Right lobe of liver (tissue), 4 donors: Measurements from ENCODE around the gene MAP1B.

Experiments
- CTCF ChIP-seq, 4 donors: fragments of 200-600 bp in 3 of 4; fragments of 450-650 bp in 1 of 4; IDR thresholded peaks; one replicate each; pipeline versions ENCODE4 v1.5.1 to v1.8.0; 2016 to 2022; ENCODE audit warnings: antibody characterized with exemption in 4 of 4, mild to moderate bottlenecking in 2 of 4
- POLR2A ChIP-seq: fragments of 450-650 bp; IDR thresholded peaks from one replicate; pipeline ENCODE4 v1.6.1; 2017; ENCODE audit warnings: antibody characterized with exemption, mild to moderate bottlenecking
- donor health status: DM: no; HTN: no; CAD: no.
- donor health status: DM: no; HTN: no; CAD: no.
- donor health status: DM: no; HTN: yes; CAD: no.

- no peak for TF ChIP-seq CTCF (IDR thresholded peaks at IDR 0.05)
- TF ChIP-seq POLR2A, result no peak
These were observed 80.3 kb downstream of the MAP1B start for GRCh38 chr5:72187388-72188075.
